ENCODE measurements around the gene CFAP73. TPM values are rescaled to one million over a fixed set of nuclear protein-coding genes. Genes with fewer than 3 reads are reported as not detected.

The CFAP73 gene
- polyA plus RNA-seq, 1 of the 3 experiments (the other 2 are of a cell fraction): not detected

- no peak overlapping the region for H2AFZ ChIP-seq (ENCODE audit: low read depth)
- H3K79me2 ChIP-seq (ENCODE audit: insufficient read depth): no peaks in the 10 kb centered on the region
- WGBS (ENCODE audit: low lambda C conversion rate): 94% methylated on average over 10 of the region's 12 CpGs
- ChIA-PET CTCF (interaction anchor here (1.5 to 5.6 kb wide), 3 partner anchors 15 to 109 kb away, joined by 4 to 27 read pairs (median 5); no protein-coding TSS in a partner anchor), POLR2A (no interaction called here)
- no peak overlapping the region for H3K4me3 ChIP-seq (ENCODE audit: low read depth in 2 of 2, low read length in 1 of 2)
- no peaks in the 10 kb centered on the region for H3K9me2 ChIP-seq
- peaks cover 13% of the 10 kb centered on the region for H3F3A ChIP-seq (replicated peaks; ENCODE audit: insufficient read depth)
- no peak for DNase-seq
- no peaks in the 10 kb centered on the region for H3K9me3 ChIP-seq
- H4K20me1 ChIP-seq (ENCODE audit: insufficient read depth): peaks cover 6% of the 10 kb centered on the region; the same call in 1 of the 2 replicates
- no peak overlapping the region for H3K27ac ChIP-seq (ENCODE audit: low read depth in 2 of 2, low read length in 1 of 2)
- H3K4me2 ChIP-seq: no peak overlapping the region
- TF ChIP-seq POLR2AphosphoS5 (IDR thresholded peaks at IDR 0.05; ENCODE audit: low read depth, low read length) (no peak), GATA2 (CRISPR knock-in tag; IDR thresholded peaks at IDR 0.05) (no peak), EZH2phosphoT487 (IDR thresholded peaks at IDR 0.05; ENCODE audit: borderline replicate concordance, low read depth) (no peak), EP300 (IDR thresholded peaks at IDR 0.05; ENCODE audit: borderline replicate concordance in 1 of 2, low read depth in 1 of 2, low read length in 1 of 2) (no peak), GABPA (IDR thresholded peaks at IDR 0.05; ENCODE audit: low read depth) (no peak), RAD21 (IDR thresholded peaks at IDR 0.05; ENCODE audit: low read length) (no peak), IRF3 (IDR thresholded peaks at IDR 0.05; ENCODE audit: low read depth, low read length) (no peak), NRF1 (IDR thresholded peaks at IDR 0.05; ENCODE audit: low read depth, low read length) (no peak), SMC3 (IDR thresholded peaks at IDR 0.05; ENCODE audit: low read depth, low read length) (no peak), SIN3A (IDR thresholded peaks at IDR 0.05; ENCODE audit: borderline replicate concordance, low read depth, low read length) (no peak)
- H3K36me3 ChIP-seq (replicated peaks in 1 of 2; ENCODE audit: control insufficient read depth in 1 of 2, insufficient read depth in 2 of 2, low read length in 1 of 2): peaks cover 5 to 35% of the 10 kb centered on the region in 2 experiments
- H3K27me3 ChIP-seq (ENCODE audit: insufficient read depth): peaks cover 18% of the 10 kb centered on the region
- H3K9ac ChIP-seq: no peak overlapping the region
- peaks cover 6 to 22% of the 10 kb centered on the region in 2 experiments; a peak in 2 of 4 replicates for H3K4me1 ChIP-seq (ENCODE audit: control insufficient read depth in 1 of 2, insufficient read depth in 2 of 2, low read depth in 1 of 2, low read length in 1 of 2)
Observed at GRCh38 chr12:113157218-113157859, 7.8 kb downstream of the CFAP73 start.

- H3F3A ChIP-seq (replicated peaks; ENCODE audit: insufficient read depth): peaks cover 10% of the 10 kb centered on the region
- H3K4me1 ChIP-seq (ENCODE audit: control insufficient read depth in 1 of 2, insufficient read depth in 2 of 2, low read depth in 1 of 2, low read length in 1 of 2): peaks cover 7 to 28% of the 10 kb centered on the region in 2 experiments; a peak in 2 of 4 replicates
- CTCF ChIA-PET: interaction anchor here (1.1 to 5.6 kb wide), 6 partner anchors 8 to 110 kb away, joined by 3 to 27 read pairs (median 4); partner anchors contain the start of gene RASAL1
- POLR2A ChIA-PET: no interaction called here
- H2AFZ ChIP-seq (ENCODE audit: low read depth): no peak overlapping the region
- no peak for TF ChIP-seq RXRA (IDR thresholded peaks at IDR 0.05; ENCODE audit: borderline replicate concordance, low read depth)
- no peak for TF ChIP-seq POLR2AphosphoS5 (IDR thresholded peaks at IDR 0.05; ENCODE audit: low read depth, low read length)
- no peaks in the 10 kb centered on the region for H3K9me3 ChIP-seq
- H3K4me2 ChIP-seq: no peak overlapping the region
- WGBS (ENCODE audit: low lambda C conversion rate): 93% methylated on average over 15 of the region's 26 CpGs
- H3K4me3 ChIP-seq (ENCODE audit: low read depth in 2 of 2, low read length in 1 of 2): no peak overlapping the region
- no peaks in the 10 kb centered on the region for H3K79me2 ChIP-seq (ENCODE audit: insufficient read depth)
- H3K27me3 ChIP-seq (ENCODE audit: insufficient read depth): peaks cover 12% of the 10 kb centered on the region; the same call in 1 of the 2 replicates
- H3K9me2 ChIP-seq: no peaks in the 10 kb centered on the region
- no peak for DNase-seq
- no peak overlapping the region for H3K27ac ChIP-seq (ENCODE audit: low read depth in 2 of 2, low read length in 1 of 2)
- H4K20me1 ChIP-seq (ENCODE audit: insufficient read depth): peaks cover 8% of the 10 kb centered on the region; the same call in 1 of the 2 replicates
- peaks cover 5 to 42% of the 10 kb centered on the region in 2 experiments for H3K36me3 ChIP-seq (replicated peaks in 1 of 2; ENCODE audit: control insufficient read depth in 1 of 2, insufficient read depth in 2 of 2, low read length in 1 of 2)
- no peak overlapping the region for H3K9ac ChIP-seq
Observed at GRCh38 chr12:113158439-113159203, 9.1 kb downstream of the CFAP73 start.

Data from SK-N-SH (cell line).